Right lobe of liver (tissue), 6 donors: Measurements from ENCODE around the gene CEPT1. TPM values are rescaled to one million over a fixed set of nuclear protein-coding genes. Genes with fewer than 3 reads are reported as not detected.

ENCODE experiments used
- ATAC-seq, 4 donors: fragments of 200-7000 bp; cut with Tn5 transposase; one replicate each; pipeline ENCODE4 v1.9.1; 2020; ENCODE audit warnings: mild to moderate bottlenecking in 4 of 4, moderate library complexity in 4 of 4
- DNase-seq, 3 donors: peaks; one replicate each; pipeline ENCODE4 v3.0.0-alpha.2; 2020
- H3K27ac ChIP-seq, 3 donors: fragments of 200-600 bp; one replicate each; pipeline ENCODE4 v1.8.0; 2022
- H3K27me3 ChIP-seq, 2 donors: fragments of 200-600 bp; one replicate each; pipeline ENCODE4 v1.8.0; 2022
- H3K36me3 ChIP-seq, 4 donors: fragments of 200-600 bp; sonication (generic) in 1 of 4; one replicate each; pipeline versions ENCODE4 v1.5.1 to v1.8.0; 2017 to 2022; ENCODE audit warnings: control low read depth in 1 of 4
- H3K4me1 ChIP-seq, 4 donors: fragments of 200-600 bp; sonication (generic) in 1 of 4; one replicate each; pipeline versions ENCODE4 v1.5.1 to v1.8.0; 2017 to 2022; ENCODE audit warnings: control low read depth in 1 of 4
- H3K4me3 ChIP-seq, 3 donors: fragments of 200-600 bp; one replicate each; pipeline ENCODE4 v1.8.0; 2022
- H3K9me3 ChIP-seq, 4 donors: fragments of 200-600 bp; sonication (generic) in 1 of 4; one replicate each; pipeline versions ENCODE4 v1.5.1 to v1.8.0; 2017 to 2022; ENCODE audit warnings: control low read depth in 1 of 4
- CTCF ChIP-seq, 4 donors: fragments of 200-600 bp in 3 of 4; fragments of 450-650 bp in 1 of 4; IDR thresholded peaks; one replicate each; pipeline versions ENCODE4 v1.5.1 to v1.8.0; 2016 to 2022; ENCODE audit warnings: antibody characterized with exemption in 4 of 4, mild to moderate bottlenecking in 2 of 4
- POLR2A ChIP-seq: fragments of 450-650 bp; IDR thresholded peaks from one replicate; pipeline ENCODE4 v1.6.1; 2017; ENCODE audit warnings: antibody characterized with exemption, mild to moderate bottlenecking
- WGBS: methylation state at CpG from one replicate; pipeline ENCODE4 v1.1.6; 2018; ENCODE audit warnings: low coverage, low lambda C conversion rate; ENCODE audit not compliant: insufficient coverage; ENCODE audit errors: missing lambda C conversion rate; 5-methylcytosine and 5-hydroxymethylcytosine counted together
- intact Hi-C, 2 donors: fragments of 100-400 bp; cut with DNase I; formaldehyde crosslinking; loops; one replicate each; pipeline versions ENCODE4 v1.11.2 to v1.14.1; 2022
- total RNA-seq, 6 experiments: library from RNA; depleted of rRNA in 2 of 6; stranded (reverse); fragments of >200 nt in 2 of 6; fragmentation: NEBNext Ultra II Directional in 3 of 6; extraction: Animal tissue kit (Norgen Biotek cat#: 25700) in 3 of 6; gene quantifications; one replicate each; pipeline versions ENCODE4 v1.1.0 to v1.2.4, GENCODE V29; 2016 to 2023
- donor health status: DM: no; HTN: yes; CAD: no.
- donor health status: DM: no; HTN: no; CAD: no.
- donor health status: DM: no; HTN: no; CAD: no.
- donor health status: DM: no; HTN: yes; CAD: no.
- donor health status: DM: no; HTN: yes; CAD: no.

The CEPT1 gene
- total RNA-seq, 6 experiments from 2014 or later: 21.9 to 35.0 (median 27.8) TPM

DNA sequence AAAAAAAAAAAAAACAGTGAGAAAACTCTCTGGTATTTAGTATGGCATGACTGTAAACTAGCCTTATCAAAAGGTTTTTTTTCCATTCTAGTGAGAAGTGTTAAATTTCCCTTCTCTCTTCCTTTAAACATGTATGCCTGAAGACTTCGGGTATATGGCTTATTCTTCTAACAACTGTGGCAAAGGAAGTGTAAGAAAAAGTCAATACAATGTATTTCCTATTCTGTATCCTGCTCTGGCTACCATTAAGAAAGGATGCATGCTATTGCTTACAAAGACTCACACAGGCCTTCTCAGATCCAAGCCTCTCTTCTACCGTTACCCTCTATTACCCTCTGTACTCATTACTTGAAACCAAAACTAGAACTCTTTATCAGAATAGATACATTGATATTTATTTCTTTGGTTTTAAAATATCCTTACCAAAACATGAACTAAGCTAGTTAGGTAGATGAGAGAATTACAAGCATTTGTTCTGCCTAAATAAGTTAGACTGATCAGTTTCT is 8.4 kb downstream of the CEPT1 start:
- Histone ChIP-seq H3K9me3 (no peaks in the 10 kb centered on the region), H3K4me3 (no peak overlapping the region), H3K27me3 (no peaks in the 10 kb centered on the region), H3K4me1 (peaks cover 0 to 27% (median 3%) of the 10 kb centered on the region in 4 donors), H3K27ac (no peak overlapping the region), H3K36me3 (peaks cover 0 to 37% (median 10%) of the 10 kb centered on the region in 4 donors)
- intact Hi-C loops: no loop called here
- 60% methylated on average over 2 of the region's 2 CpGs for WGBS
- ATAC-seq (no peak), DNase-seq (no peak)
- TF ChIP-seq POLR2A: no peak
- no peak for TF ChIP-seq CTCF (IDR thresholded peaks at IDR 0.05)

- intact Hi-C loops: no loop called here
- Histone ChIP-seq H3K27ac (no peak overlapping the region), H3K4me1 (peaks cover 0 to under 1% (median 0%) of the 10 kb centered on the region in 4 donors), H3K27me3 (no peaks in the 10 kb centered on the region), H3K36me3 (peaks cover 0 to 41% (median 10%) of the 10 kb centered on the region in 4 donors), H3K9me3 (no peaks in the 10 kb centered on the region), H3K4me3 (no peak overlapping the region)
- TF ChIP-seq POLR2A: no peak
- no peak for TF ChIP-seq CTCF (IDR thresholded peaks at IDR 0.05)
- ATAC-seq (no peak), DNase-seq (no peak)
- 48% methylated on average over 3 of the region's 3 CpGs for WGBS
Measured at GRCh38 chr1:111151838-111152237, 11.8 kb downstream of the CEPT1 start.

DNA sequence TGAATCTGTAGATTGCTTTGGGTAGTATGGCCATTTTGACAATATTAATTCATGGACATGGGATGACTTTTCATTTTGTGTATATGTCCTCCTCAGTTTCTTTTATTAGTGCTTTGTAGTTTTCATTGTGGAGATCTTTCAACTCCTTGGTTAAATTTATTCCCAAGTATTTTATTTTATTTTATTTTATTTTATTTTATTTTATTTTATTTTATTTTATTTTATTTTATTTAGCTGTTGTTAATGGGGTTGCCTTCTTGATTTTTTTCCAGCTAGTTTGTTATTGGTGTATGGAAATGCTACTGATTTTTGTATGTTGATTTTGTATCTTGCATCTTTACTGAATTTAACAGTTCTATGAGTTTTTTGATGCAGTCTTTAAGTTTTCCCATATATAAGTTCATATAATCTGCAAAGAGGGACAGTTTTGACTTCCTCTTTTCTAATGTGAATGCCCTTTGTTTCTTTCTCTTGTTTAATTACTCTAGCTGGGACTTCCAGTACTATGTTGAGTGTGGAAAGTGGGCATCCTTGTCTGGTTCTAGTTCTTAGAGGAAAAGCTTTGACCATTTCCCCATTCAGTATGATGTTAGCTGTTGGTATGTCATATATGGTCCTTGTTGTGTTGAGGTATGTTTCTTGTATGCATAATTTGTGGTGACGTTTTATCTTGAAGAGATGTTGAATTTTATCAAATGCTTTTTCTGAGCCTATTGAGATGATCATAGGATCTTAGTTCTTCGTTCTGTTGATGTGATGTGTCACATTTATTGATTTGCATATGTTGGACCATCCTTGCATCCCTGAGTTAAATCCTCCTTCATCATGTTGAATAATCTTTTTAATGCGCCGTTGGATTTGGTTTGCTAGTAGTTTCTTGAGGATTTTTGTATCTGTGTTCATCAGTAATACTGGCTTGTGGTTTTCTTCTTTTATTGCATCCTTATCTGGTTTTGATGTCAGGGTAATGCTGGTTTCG is 14.3 kb downstream of the CEPT1 start:
- no peak for DNase-seq

DNA sequence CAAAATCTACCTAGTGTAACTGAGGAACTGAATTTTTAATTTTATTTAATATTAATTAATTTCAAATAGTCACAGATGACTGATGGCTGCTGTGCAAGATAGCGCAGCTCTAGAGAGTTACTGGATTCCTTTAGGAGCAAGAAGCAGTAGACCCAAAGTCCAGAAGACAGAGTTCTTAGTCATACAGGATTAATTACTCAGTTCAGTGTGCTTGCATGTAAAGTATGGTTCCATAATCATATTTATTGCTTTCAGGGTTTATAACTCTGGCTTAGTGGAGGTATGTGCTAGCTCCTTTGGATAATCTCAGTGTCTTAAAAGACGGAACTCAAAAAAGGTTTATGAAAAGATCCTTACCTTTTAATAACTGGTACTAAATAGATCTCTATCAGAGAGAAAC is 17.4 kb downstream of the CEPT1 start:
- no peak for ATAC-seq
- 100% methylated on average over 2 of the region's 2 CpGs for WGBS
- Histone ChIP-seq H3K27ac (no peak overlapping the region), H3K9me3 (no peaks in the 10 kb centered on the region), H3K27me3 (no peaks in the 10 kb centered on the region), H3K4me3 (no peak overlapping the region), H3K36me3 (peaks cover 0 to 19% (median 5%) of the 10 kb centered on the region in 4 donors), H3K4me1 (no peaks in the 10 kb centered on the region)
- no peak for DNase-seq
- TF ChIP-seq CTCF (IDR thresholded peaks at IDR 0.05) (no peak), POLR2A (no peak)
- intact Hi-C loops: no loop called here

More for the DNA sequence above, 14.3 kb downstream of the CEPT1 start:
- intact Hi-C loops: no loop called here
- 90% methylated on average over 5 of the region's 5 CpGs for WGBS
- no peaks in the 10 kb centered on the region for H3K27me3 ChIP-seq
- peaks cover 0 to 27% (median 0%) of the 10 kb centered on the region in 4 donors for H3K36me3 ChIP-seq
- H3K4me1 ChIP-seq: no peaks in the 10 kb centered on the region
- no peak overlapping the region for H3K27ac ChIP-seq
- no peaks in the 10 kb centered on the region for H3K9me3 ChIP-seq
- no peak for TF ChIP-seq CTCF (IDR thresholded peaks at IDR 0.05)
- TF ChIP-seq POLR2A: no peak
- ATAC-seq: no peak
- no peak overlapping the region for H3K4me3 ChIP-seq
